Lung microvascular endothelial cell (primary cell): ENCODE measurements around the gene CACNB3. TPM values are rescaled to one million over a fixed set of nuclear protein-coding genes. Genes with fewer than 3 reads are reported as not detected.
"Not testable (repeated sequence)": the region's sequence is repeated elsewhere in the genome, so short reads cannot be mapped to it uniquely, and the experiment has no call there.

ENCODE experiments used
- DNase-seq, 2 donors: peaks; one replicate each; pipeline versions ENCODE4 v3.0.0 to v3.0.0-alpha.2; 2010; ENCODE audit warnings: low read depth in 2 of 2
- total RNA-seq: library from RNA; depleted of rRNA; stranded (reverse); fragments of >200 nt; gene quantifications from 2 replicates; pipeline ENCODE4 v1.2.1, GENCODE V29; 2014

The CACNB3 gene
- total RNA-seq, 1 donor from 2014 or later, result 6.2 TPM

DNA sequence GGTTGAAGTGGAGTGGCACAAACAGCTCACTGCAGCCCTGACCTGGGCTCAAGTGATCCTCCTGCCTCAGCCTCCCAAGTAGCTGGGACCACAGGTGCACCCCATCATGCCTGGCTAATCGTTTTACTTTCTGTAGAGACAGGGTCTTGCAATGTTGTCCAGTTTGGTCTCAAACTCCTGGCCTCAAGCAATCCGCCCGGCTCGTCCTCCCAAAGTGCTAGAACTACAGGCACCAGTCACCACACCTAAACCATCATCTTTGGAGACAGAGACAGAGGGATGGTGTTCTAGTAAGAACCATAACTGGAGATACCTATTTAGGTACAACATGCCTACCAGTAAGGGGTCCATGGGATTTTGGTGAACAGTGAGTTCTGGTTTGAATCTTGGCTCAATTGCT lies 36.2 kb downstream of the CACNB3 start:
- DNase-seq, result no peak

DNA sequence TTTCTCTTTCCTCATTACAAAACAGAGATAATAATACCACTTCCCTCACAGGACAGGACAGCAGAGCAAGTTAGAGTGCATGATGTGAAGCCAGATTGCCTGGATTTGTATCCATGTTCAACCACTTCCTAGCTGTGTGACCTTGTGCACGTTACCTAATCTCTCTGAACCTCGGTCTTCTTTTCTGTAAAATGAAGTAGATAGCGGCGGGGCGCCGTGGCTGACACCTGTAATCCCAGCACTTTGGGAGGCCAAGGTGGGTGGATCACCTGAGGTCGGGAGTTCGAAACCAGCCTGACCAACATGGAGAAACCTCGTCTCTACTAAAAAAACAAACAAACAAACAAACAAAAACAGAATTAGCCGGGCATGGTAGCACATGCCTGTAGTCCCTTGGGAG lies 36.6 kb downstream of the CACNB3 start:
- DNase-seq, result not testable (repeated sequence)

DNA sequence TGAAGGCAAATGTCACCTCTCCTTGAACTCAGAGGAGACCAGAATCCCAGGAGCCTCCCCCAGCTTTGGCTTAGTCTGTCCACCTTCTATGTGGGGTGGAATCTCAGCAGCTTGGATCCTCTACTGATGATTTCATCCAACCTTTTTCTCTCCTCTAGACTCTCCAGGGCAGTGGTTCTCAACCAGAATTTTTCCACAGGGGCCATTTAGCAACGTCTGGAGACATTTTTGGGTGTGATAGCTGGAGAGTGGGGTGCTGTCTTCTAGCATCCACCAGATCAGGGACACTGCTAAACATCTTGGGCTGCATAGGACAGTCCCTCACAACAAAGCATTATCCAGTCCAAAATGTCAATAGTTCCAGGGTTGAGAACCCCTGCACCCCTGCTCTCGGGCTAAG lies 38.1 kb downstream of the CACNB3 start:
- no peak for DNase-seq

DNA sequence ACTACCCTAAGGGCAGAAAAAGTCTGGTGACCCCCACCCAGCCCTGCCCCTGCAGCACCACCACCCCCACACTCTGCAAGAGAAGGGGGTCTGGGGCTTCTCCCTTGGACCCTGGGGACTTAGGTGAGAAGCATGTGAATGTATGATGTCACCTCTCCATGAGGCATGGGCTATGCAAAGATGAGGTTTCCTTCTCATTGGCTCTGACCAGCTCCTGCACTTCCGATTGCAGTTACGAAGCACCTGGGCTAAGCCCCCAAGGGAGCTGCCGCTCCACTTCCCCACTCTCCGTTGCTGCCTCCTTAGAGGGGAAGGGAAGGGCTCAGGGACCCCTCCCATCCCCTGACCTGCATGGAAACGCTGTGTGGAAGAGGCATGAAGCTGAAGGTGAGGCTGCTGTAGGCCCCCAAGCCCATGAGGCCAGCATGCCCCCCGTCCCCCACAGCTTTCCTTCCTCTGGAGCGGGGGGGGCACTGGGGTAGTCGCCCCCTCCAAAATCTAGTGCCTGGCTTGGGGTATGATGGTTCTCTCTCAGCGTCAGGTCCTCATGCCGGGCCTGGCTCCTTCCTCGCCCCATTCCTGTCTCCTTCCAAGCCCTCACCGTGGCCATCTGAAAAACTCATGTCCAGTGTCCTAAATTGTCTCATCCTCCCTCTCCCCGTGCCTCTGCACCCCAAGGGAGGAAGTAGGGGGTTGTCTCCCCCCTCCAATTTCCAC lies 39.1 kb downstream of the CACNB3 start:
- DNase-seq, result no peak

DNA sequence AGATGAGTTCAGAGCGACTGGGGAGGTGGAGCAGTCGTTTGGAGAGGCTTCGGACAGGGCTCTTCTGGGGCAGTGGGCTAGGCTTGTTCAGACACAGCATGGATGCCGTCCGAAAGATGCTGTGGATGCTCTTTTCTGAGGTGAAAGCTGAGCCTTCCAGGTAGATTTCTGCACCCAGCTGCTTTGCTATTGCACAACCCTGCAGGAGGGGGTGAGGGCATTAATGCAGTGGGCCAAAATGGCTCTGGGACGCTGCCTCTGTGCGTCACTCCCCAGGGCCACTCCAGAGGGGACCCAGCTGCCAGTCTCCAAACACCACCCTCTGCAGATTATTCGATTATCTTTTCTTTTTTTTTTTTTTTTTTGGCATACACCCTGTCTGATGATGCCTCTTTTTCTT lies 39.7 kb downstream of the CACNB3 start:
- DNase-seq, result no peak

DNA sequence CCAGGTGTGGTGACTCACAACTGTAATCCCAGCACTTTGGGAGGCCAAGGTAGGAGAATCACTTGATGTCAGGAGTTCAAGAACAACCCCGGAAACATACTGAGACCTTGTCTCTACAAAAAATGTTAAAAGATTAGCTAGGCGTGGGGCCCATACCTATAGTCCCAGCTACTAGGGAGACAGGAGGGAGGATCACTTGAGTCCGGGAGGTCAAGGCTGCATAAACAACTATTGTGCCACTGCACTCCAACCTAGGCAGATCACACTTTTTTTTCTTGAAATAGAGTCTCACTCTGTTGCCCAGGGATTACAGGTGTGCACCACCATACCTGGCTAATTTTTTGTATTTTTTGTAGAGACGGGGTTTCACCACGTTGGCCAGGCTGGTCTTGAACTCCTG lies 41.3 kb downstream of the CACNB3 start:
- DNase-seq, result no peak

DNA sequence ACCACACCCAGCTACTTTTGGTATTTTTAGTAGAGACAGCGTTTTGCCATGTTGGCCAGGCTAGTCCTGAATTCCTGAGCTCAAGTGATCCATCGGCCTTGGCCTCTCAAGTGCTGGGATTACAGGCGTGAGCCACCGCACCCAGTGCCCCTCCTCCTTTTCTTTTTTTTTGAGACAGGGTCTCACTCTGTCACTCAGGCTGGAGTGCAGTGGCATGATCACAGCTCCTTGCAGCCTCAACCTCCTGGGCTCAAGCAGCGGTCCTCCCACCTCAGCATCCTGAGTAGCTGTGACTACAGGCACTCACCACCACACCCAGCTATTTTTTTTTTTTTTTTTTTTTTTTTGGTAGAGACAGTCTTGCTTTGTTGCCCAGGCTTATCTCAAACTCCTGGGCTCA lies 41.9 kb downstream of the CACNB3 start:
- DNase-seq, result not testable (repeated sequence)

DNA sequence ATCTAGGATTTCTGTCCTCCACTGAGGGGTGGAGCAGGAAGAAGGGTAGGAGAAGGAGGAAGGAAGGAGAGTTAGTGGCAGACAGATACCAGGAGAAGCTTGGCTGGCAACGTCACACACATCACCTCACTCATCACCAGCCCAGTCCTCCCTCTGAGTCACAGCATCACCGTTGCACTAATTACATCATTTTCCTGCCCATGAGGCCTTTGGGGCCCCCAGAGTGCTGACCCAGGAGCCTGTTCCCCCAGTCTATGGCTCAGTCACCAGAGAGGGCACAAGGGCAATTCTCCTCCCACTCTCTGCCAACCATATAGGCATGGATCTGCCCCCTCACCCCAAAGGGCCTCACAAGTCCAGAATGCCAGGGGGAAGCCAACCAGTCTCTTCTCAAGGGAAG lies 42.8 kb downstream of the CACNB3 start:
- DNase-seq, result no peak

DNA sequence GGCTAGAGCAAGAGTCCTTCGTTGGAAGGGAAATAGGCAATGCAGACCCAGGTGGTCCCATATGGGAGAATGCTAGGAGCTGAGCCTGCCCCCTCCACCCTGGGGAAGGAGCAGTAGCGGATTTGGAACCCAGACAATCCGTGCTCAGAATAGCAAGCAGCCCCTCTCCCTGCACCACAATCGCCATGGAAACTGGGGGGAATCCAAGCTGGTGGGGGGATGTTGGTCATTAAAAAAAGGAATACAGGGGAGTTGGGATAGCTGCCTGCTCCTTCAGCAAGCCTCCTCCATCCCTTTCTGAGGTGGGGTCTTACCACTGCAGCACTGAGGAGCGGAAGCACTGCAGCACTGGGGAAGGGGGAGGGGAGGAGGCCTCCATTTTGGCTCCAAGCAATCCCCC lies 44.5 kb downstream of the CACNB3 start:
- no peak for DNase-seq

DNA sequence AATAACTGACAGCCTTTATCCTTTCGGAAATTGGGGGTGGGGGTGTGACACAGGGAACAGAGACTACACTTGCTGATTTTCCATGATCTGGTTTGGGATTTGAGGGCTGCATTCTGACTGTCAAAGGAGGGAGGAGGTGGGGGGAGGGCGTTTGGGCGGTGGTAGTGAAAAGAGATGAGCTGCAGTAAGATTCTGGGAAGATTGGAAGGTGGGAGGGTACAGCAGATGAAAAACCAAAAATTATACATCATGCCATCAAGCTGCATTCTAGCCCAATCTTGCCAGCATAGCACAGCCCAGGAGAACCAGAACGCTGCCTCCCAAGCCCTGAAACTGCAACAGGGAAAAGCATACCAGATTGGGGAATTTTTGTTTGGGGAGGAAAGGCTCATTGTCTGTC lies 45.0 kb downstream of the CACNB3 start:
- no peak for DNase-seq

DNA sequence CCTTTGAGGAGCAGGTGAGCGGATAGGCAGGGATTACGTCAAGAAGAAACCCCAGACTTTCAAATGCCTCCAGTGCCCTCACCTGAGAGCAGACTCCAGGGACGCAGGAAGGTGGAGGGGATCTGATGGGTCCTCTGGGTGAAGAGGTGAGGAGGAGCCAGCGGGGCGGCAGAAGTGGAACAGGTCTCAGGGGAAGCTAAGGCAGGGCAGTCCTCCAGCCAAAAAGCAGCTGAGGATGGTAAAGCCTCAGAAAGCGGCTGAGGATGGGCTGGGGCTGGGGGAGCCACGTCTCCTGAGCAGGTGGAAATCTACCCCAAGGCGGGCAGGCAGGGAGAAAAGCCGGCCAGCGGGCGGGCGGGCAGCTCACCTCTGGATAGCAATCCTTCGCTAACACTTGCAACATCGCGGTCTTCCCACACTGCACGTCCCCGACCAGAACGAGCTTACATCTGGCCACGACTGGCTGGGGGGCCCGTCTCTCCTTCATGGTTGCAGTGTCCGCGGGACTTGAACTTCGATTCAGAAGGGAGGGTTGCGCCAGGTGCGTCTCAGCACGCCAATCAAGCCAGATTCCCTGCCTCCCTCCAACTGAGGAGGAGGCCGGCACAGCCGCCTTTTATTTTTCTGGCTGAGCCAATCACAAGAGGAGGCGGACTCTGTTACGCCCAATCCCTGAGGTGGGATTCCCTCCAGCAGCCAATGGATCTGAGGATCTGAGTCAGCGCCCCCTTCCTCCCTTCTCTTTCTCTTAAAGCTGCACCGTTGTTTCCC lies 47.2 kb downstream of the CACNB3 start, which contains the start of gene RND1:
RND1 (minus strand) TSS at position 590 of the 771 bp plus-strand sequence; CDS start at position 487, 103 bp downstream.
- peak; percentile 95 to 97 for DNase-seq

DNA sequence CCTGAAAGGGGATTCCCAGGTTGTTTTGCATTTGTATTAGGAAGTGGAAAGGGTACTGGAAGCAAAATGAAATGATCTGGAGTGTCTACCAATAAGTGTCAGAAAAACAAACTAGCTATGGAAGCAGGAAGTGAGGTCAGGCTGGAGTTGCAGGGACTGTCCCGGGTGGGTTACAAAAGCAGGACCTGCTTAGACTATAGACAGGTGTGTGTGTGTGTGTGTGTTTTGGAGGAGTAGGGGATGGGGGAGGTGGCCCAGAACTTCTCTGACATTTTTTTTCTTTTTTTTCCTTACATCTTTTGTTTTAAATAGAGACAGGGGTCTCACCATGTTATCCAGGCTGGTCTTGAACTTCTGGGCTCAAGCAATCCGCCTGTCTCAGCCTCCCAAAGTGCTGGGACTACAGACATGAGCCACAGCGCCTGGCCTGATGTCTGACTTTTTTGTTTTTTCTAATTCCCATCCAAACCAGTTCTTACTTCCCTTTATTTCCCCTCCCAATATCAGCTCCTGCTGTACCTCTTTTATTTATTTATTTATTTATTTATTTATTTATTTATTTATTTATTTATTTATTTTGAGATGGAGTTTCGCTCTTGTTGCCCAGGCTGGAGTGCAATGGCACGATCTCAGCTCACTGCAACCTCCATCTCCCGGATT lies 47.9 kb downstream of the CACNB3 start:
- no peak for DNase-seq

DNA sequence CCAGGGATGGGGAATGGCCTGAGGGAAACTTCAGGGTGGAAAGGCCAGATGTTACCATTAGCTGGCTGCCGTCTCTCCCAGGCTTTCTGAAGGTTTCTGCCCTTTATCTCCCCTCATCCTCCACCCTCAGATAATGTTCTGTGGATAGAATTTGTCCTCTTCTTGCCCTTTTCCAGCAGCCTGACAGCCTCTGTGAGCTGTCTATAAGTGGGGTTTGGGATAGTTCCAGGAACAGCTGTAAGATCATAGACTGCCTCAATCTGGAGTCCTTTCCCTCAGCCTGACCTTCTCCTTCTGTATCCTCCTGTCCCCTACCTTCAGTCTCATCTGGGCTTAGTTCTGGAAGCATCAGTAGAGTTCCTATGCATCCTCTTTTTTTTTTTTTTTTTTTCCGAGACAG lies 50.2 kb downstream of the CACNB3 start:
- no peak for DNase-seq

DNA sequence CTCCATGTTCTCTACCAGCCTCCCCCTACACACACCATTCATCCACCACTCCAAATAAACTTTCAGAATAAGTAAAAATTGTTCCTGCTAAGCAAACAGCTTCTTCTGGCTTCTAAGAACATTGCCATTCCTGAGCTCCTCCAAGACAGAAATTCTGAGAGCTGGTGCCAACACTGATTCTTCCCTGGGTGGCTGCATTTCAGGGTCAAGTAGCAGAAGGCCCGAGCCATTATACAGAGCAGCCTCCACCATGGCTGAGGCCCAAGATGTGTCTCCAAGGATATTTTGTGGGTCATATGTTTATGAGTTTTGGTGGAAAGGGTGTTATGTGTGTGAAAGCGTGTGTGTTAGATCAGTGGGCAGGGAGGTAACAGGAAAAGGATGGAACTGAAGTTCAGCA lies 50.9 kb downstream of the CACNB3 start:
- no peak for DNase-seq

DNA sequence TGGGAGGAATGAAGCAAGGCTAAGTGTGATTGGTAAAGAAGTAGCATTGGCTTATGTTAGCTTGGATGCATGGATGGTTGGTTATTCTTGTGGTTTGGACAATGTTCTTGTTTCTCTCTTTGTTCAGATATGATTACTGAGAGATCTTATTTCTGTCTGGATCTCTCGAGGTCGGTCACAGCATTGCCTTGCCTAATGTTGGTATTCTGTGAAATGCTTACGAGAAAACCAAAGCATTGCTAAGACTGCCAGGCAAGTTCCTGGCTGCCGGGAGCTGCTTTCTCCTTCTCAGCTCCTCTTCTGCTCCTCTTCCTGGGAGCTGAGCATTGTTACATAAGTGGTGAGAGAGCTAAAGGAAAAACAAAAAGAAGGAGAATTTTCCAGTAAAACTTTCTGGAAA lies 54.8 kb downstream of the CACNB3 start:
- no peak for DNase-seq

DNA sequence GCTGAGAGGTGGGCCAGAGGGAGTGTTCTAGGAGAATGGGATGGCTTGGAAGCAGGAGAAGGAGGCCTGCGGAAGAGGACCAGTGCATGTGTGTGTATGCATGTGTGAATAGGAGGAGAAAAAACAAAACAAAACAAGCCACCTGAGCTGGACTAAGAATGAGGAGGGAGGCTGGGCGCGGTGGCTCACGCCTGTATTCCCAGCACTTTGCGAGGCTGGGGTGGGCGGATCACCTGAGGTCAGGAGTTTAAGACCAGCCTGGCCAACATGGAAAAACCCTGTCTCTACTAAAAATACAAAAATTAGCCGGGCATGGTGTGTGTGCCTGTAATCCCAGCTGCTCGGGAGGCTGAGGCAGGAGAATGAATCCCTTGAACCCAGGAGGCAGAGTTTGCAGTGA lies 55.2 kb downstream of the CACNB3 start:
- not testable (repeated sequence) for DNase-seq

DNA sequence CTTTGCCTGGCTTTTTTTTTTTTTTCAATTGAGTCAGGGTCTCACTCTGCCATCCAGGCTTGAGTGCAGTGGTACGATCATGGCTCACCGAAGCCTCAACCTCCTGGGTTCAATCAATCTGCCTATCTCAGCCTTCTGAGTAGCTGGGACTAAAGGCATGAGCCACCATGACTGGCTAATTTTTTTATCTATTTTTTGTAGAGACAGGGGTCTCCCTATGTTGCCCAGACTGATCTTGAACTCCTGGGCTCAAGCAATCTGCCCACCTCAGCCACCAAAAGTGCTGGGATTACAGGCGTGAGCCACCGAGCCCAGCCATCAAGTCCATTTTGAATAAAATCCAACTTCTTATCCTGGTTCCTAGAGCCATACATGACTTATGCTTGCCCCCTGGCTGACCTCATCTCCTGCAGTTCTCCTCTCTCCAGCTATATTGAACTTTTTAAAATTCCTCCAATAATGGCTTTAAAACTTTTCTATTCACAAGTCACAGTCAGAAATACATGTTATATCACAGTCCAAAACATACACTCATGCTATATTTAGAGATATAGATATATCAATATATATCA lies 57.7 kb downstream of the CACNB3 start:
- DNase-seq, result no peak

Other genes starting within 250 kb of the CACNB3 start
- gene LALBA, start 248.4 kb upstream of the CACNB3 start, total RNA-seq, result not detected in 2 replicates
- gene KANSL2, start 136.3 kb upstream of the CACNB3 start, total RNA-seq, result 27.9 and 47.6 TPM in 2 replicates
- 13.1 and 21.4 TPM in 2 replicates for gene CCNT1, start 101.8 kb upstream of the CACNB3 start, total RNA-seq
- gene ADCY6, start 29.4 kb upstream of the CACNB3 start, total RNA-seq, result 22.9 and 36.3 TPM in 2 replicates
- 50.8 and 72.4 TPM in 2 replicates for gene DDX23, start 33.7 kb downstream of the CACNB3 start, total RNA-seq
- gene RND1, start 47.4 kb downstream of the CACNB3 start, total RNA-seq, result 1.4 and 3.5 TPM in 2 replicates
- gene FKBP11, start 107.0 kb downstream of the CACNB3 start, total RNA-seq, result 9.6 and 9.7 TPM in 2 replicates
- 36.3 and 39.7 TPM in 2 replicates for gene ARF3, start 139.0 kb downstream of the CACNB3 start, total RNA-seq
- under 0.01 and 0.22 TPM in 2 replicates for gene WNT10B, start 153.2 kb downstream of the CACNB3 start, total RNA-seq
- not detected in 2 replicates for gene WNT1, start 159.8 kb downstream of the CACNB3 start, total RNA-seq
- under 0.01 TPM in 1 of 2 replicates, not detected in the other for gene DDN, start 180.9 kb downstream of the CACNB3 start, total RNA-seq
- gene PRKAG1, start 200.3 kb downstream of the CACNB3 start, total RNA-seq, result 32.1 and 38.1 TPM in 2 replicates
- gene KMT2D, start 242.3 kb downstream of the CACNB3 start, total RNA-seq, result 19.0 and 30.2 TPM in 2 replicates